HCT116 (cell line): ENCODE data around the gene GLRA3. TPM values are rescaled to one million over a fixed set of nuclear protein-coding genes. Genes with fewer than 3 reads are reported as not detected.

Experiments
- ATAC-seq: fragments of 200-7000 bp; cut with Tn5 transposase; 2 replicates; pipeline ENCODE4 v1.9.1; 2020; ENCODE audit warnings: mild to moderate bottlenecking, moderate library complexity
- BruUV-seq: library from RNA; stranded (reverse); fragments of 400-500 nt; replicated peaks from 2 replicates; lab custom pipeline; 2021; lab: Mats Ljungman, UMichigan
- CTCF ChIA-PET: fragments of 300-600 bp; sonication (Branson Sonifier 250); formaldehyde crosslinking; loops from one replicate; lab custom pipeline; 2021; ENCODE audit warnings: antibody characterized with exemption; lab: Charles Lee
- POLR2A ChIA-PET: fragments of 300-600, 350-600 bp; sonication (Branson Sonifier 250); formaldehyde crosslinking; loops from one replicate; lab custom pipeline; 2021; ENCODE audit warnings: antibody characterized with exemption; lab: Charles Lee
- RAD21 ChIA-PET, 2 experiments: fragments of 300-600 bp; sonication (Branson Sonifier 250); formaldehyde crosslinking; loops; one replicate each; lab custom pipeline; 2023; ENCODE audit warnings: low total read pairs in 2 of 2; ENCODE audit not compliant: uncharacterized antibody in 2 of 2, unreplicated experiment in 2 of 2, low non-redundant PET in 1 of 2; lab: Charles Lee
- DNase-seq: peaks from one replicate; pipeline ENCODE4 v3.0.0-alpha.2; 2010; ENCODE audit warnings: low read depth, low spot score
- H2AFZ ChIP-seq: fragments of 200-600 bp; shearing (Covaris generic), sonication (generic); 2 replicates; pipeline ENCODE4 v1.6.1; 2017; ENCODE audit warnings: low read depth, mixed run types, mixed read lengths, antibody characterized with exemption, low read length; ENCODE audit not compliant: poor library complexity, severe bottlenecking
- H3K27ac ChIP-seq: 2 replicates; pipeline ENCODE4 v1.5.1; 2012; ENCODE audit warnings: low read depth, low read length
- H3K27me3 ChIP-seq: fragments of 200-600 bp; sonication (generic); 2 replicates; pipeline ENCODE4 v1.6.1; 2016; ENCODE audit warnings: mixed run types, low read length, mixed read lengths; ENCODE audit not compliant: insufficient read depth
- H3K36me3 ChIP-seq, 2 experiments: fragments of 200-500 bp in 1 of 2; fragments of 200-600 bp in 1 of 2; sonication (Bioruptor generic) in 1 of 2; sonication (generic) in 1 of 2; 2 replicates each; pipeline versions ENCODE4 v1.5.1 to v1.6.1; 2014 to 2016; ENCODE audit warnings: low read length in 2 of 2, inconsistent platforms in 1 of 2, mixed read lengths in 1 of 2, mixed run types in 1 of 2; ENCODE audit not compliant: insufficient read depth in 2 of 2, control insufficient read depth in 1 of 2
- H3K4me1 ChIP-seq, 2 experiments: fragments of 200-600 bp in 1 of 2; sonication (generic) in 1 of 2; 2 replicates each; pipeline versions ENCODE4 v1.5.1 to v1.6.1; 2012 to 2017; ENCODE audit warnings: low read length in 2 of 2, inconsistent platforms in 1 of 2, mild to moderate bottlenecking in 1 of 2, mixed read lengths in 1 of 2, mixed run types in 1 of 2, moderate library complexity in 1 of 2; ENCODE audit not compliant: insufficient read depth in 2 of 2, control insufficient read depth in 1 of 2
- H3K4me2 ChIP-seq: fragments of 200-600 bp; sonication (generic); 2 replicates; pipeline ENCODE4 v1.6.1; 2017; ENCODE audit warnings: mixed run types, low read length, mixed read lengths
- H3K4me3 ChIP-seq, 2 experiments: fragments of 200-600 bp in 1 of 2; sonication (generic) in 1 of 2; replicated peaks in 1 of 2; 2 replicates each; pipeline ENCODE4 v1.5.1; 2011 to 2016; ENCODE audit warnings: low read length in 2 of 2, control low read depth in 1 of 2, low read depth in 1 of 2, mild to moderate bottlenecking in 1 of 2, mixed read lengths in 1 of 2, mixed run types in 1 of 2
- H3K79me2 ChIP-seq: fragments of 200-600 bp; sonication (generic); 2 replicates; pipeline ENCODE4 v1.6.1; 2017; ENCODE audit warnings: mild to moderate bottlenecking, mixed run types, low read length, moderate library complexity, mixed read lengths; ENCODE audit not compliant: insufficient read depth
- H3K9ac ChIP-seq: fragments of 200-600 bp; sonication (generic); 2 replicates; pipeline ENCODE4 v1.6.1; 2016; ENCODE audit warnings: low read length, mixed read lengths
- H3K9me2 ChIP-seq: fragments of 200-600 bp; sonication (generic), shearing (Covaris generic); 2 replicates; pipeline ENCODE4 v1.6.1; 2017; ENCODE audit warnings: mixed run types, mild to moderate bottlenecking, moderate library complexity; ENCODE audit not compliant: insufficient read depth
- H3K9me3 ChIP-seq, 2 experiments: fragments of 200-500 bp in 1 of 2; fragments of 200-600 bp in 1 of 2; sonication (Bioruptor generic) in 1 of 2; sonication (generic) in 1 of 2; 2 replicates each; pipeline ENCODE4 v1.6.1; 2014 to 2017; ENCODE audit warnings: low read length in 2 of 2, mixed read lengths in 2 of 2, inconsistent platforms in 1 of 2, low read depth in 1 of 2, mild to moderate bottlenecking in 1 of 2, mixed run types in 1 of 2, moderate library complexity in 1 of 2; ENCODE audit not compliant: control insufficient read depth in 1 of 2, insufficient read depth in 1 of 2
- H4K20me1 ChIP-seq: fragments of 200-600 bp; sonication (generic), shearing (Covaris generic); 2 replicates; pipeline ENCODE4 v1.6.1; 2017; ENCODE audit warnings: mixed run types, mild to moderate bottlenecking, moderate library complexity; ENCODE audit not compliant: insufficient read depth
- ATF3 ChIP-seq: IDR thresholded peaks from 2 replicates; pipeline ENCODE4 v1.6.1; 2012
- CBX3 ChIP-seq: IDR thresholded peaks from 2 replicates; pipeline ENCODE4 v1.6.1; 2012; ENCODE audit warnings: low read depth
- POLR2A ChIP-seq: IDR thresholded peaks from 2 replicates; pipeline ENCODE4 v1.7.0; 2011; ENCODE audit warnings: borderline replicate concordance; ENCODE audit not compliant: insufficient read depth, insufficient read length; ENCODE audit errors: extremely low read depth
- POLR2AphosphoS5 ChIP-seq: IDR thresholded peaks from 2 replicates; pipeline ENCODE4 v1.6.1; 2011; ENCODE audit warnings: mild to moderate bottlenecking, low read depth, low read length, moderate library complexity
- SIN3A ChIP-seq: IDR thresholded peaks from 2 replicates; pipeline ENCODE4 v1.6.1; 2012; ENCODE audit warnings: low read depth
- YY1 ChIP-seq: IDR thresholded peaks from 2 replicates; pipeline ENCODE4 v1.6.1; 2011; ENCODE audit warnings: low read length, low read depth, moderate library complexity, mild to moderate bottlenecking; ENCODE audit not compliant: insufficient replicate concordance; ENCODE audit errors: extremely low read depth
- intact Hi-C: fragments of 100-400 bp; cut with micrococcal nuclease; formaldehyde crosslinking; loops from 2 replicates; pipeline ENCODE4 v1.10.0; 2022
- total RNA-seq: library from RNA; stranded (reverse); gene quantifications from one replicate; pipeline ENCODE4 v1.2.1, GENCODE V29; 2021; ENCODE audit not compliant: unreplicated experiment
- TF ChIP-seq, protein P1 (sequence below), 3 experiments: fragments of 200-600 bp in 1 of 3; sonication (generic) in 1 of 3; IDR thresholded peaks in 2 of 3; conservative IDR thresholded peaks in 1 of 3; 2 replicates each; pipeline ENCODE4 v1.5.1; 2012 to 2017; ENCODE audit warnings: low read depth in 2 of 3, low read length in 2 of 3, antibody characterized with exemption in 1 of 3, borderline replicate concordance in 1 of 3, control low read depth in 1 of 3, mild to moderate bottlenecking in 1 of 3, mixed read lengths in 1 of 3, mixed run types in 1 of 3, moderate library complexity in 1 of 3; ENCODE audit not compliant: insufficient read depth in 1 of 3
- TF ChIP-seq, protein P2 (sequence below): IDR thresholded peaks from 2 replicates; pipeline ENCODE4 v1.6.1; 2012

The GLRA3 gene
- total RNA-seq, 1 experiment from 2014 or later = not detected

- TF ChIP-seq, protein P1, sequence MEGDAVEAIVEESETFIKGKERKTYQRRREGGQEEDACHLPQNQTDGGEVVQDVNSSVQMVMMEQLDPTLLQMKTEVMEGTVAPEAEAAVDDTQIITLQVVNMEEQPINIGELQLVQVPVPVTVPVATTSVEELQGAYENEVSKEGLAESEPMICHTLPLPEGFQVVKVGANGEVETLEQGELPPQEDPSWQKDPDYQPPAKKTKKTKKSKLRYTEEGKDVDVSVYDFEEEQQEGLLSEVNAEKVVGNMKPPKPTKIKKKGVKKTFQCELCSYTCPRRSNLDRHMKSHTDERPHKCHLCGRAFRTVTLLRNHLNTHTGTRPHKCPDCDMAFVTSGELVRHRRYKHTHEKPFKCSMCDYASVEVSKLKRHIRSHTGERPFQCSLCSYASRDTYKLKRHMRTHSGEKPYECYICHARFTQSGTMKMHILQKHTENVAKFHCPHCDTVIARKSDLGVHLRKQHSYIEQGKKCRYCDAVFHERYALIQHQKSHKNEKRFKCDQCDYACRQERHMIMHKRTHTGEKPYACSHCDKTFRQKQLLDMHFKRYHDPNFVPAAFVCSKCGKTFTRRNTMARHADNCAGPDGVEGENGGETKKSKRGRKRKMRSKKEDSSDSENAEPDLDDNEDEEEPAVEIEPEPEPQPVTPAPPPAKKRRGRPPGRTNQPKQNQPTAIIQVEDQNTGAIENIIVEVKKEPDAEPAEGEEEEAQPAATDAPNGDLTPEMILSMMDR (IDR thresholded peaks at IDR 0.05 in 2 of 3, conservative IDR thresholded peaks at IDR 0.05 in 1 of 3; ENCODE audit: borderline replicate concordance in 1 of 3, insufficient read depth in 1 of 3, low read depth in 2 of 3, low read length in 2 of 3) = no peak
- TF ChIP-seq ATF3 = no peak
- TF ChIP-seq CBX3 = no peak
These were observed 40.3 kb upstream of the GLRA3 start (continued) for GRCh38 chr4:174869339-174869738.

GRCh38 chr4:174867903-174868302 lies 38.9 kb upstream of the GLRA3 start:
- Histone ChIP-seq H3K4me2 (no peak overlapping the region), H3K79me2 (no peaks in the 10 kb centered on the region), H3K9me3 (no peaks in the 10 kb centered on the region), H3K27me3 (no peaks in the 10 kb centered on the region), H3K9me2 (no peaks in the 10 kb centered on the region), H3K36me3 (no peaks in the 10 kb centered on the region), H3K4me3 (no peak overlapping the region), H3K4me1 (no peaks in the 10 kb centered on the region), H3K27ac (no peak overlapping the region), H3K9ac (no peak overlapping the region), H2AFZ (no peak overlapping the region), H4K20me1 (no peaks in the 10 kb centered on the region)
- RAD21 ChIA-PET = no interaction called here
- no TSS peak for BruUV-seq
- CTCF ChIA-PET = no interaction called here
- no peak for ATAC-seq
- intact Hi-C loops = no loop called here
- TF ChIP-seq YY1 = no peak
- TF ChIP-seq SIN3A = no peak
- TF ChIP-seq, protein P2, sequence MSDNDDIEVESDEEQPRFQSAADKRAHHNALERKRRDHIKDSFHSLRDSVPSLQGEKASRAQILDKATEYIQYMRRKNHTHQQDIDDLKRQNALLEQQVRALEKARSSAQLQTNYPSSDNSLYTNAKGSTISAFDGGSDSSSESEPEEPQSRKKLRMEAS = no peak
- TF ChIP-seq POLR2A = no peak
- no peak for TF ChIP-seq POLR2AphosphoS5
- no peak for DNase-seq
- POLR2A ChIA-PET = no interaction called here
